Dermis blood vessel endothelial cell (primary cell): ENCODE data around the gene CHPF2. TPM values are rescaled to one million over a fixed set of nuclear protein-coding genes. Genes with fewer than 3 reads are reported as not detected.

Experiments
- total RNA-seq: library from RNA; depleted of rRNA; stranded (reverse); fragments of >200 nt; gene quantifications from 2 replicates; pipeline ENCODE4 v1.2.3, GENCODE V29; 2014

The CHPF2 gene
- total RNA-seq, 1 donor from 2014 or later: 49.9 TPM

Other genes starting within 250 kb of the CHPF2 start
- gene NOS3, start 241.5 kb upstream of the CHPF2 start, total RNA-seq: 33.4 and 103 TPM in 2 replicates
- gene ATG9B, start 208.0 kb upstream of the CHPF2 start, total RNA-seq: 0.28 TPM in 1 of 2 replicates, not detected in the other
- gene ABCB8, start 204.0 kb upstream of the CHPF2 start, total RNA-seq: 20.4 and 38.2 TPM in 2 replicates
- 0.42 TPM in 1 of 2 replicates, not detected in the other for gene ASIC3, start 184.0 kb upstream of the CHPF2 start, total RNA-seq
- 14.1 and 17.6 TPM in 2 replicates for gene CDK5, start 174.6 kb upstream of the CHPF2 start, total RNA-seq
- 93.6 and 113 TPM in 2 replicates for gene SLC4A2, start 172.9 kb upstream of the CHPF2 start, total RNA-seq
- 67.0 and 69.6 TPM in 2 replicates for gene FASTK, start 151.7 kb upstream of the CHPF2 start, total RNA-seq
- 28.4 and 35.6 TPM in 2 replicates for gene TMUB1, start 149.0 kb upstream of the CHPF2 start, total RNA-seq
- gene AGAP3, start 146.0 kb upstream of the CHPF2 start, total RNA-seq: 94.9 and 142 TPM in 2 replicates
- gene GBX1, start 64.8 kb upstream of the CHPF2 start, total RNA-seq: not detected in 2 replicates
- not detected in 2 replicates for gene ASB10, start 45.2 kb upstream of the CHPF2 start, total RNA-seq
- gene H2BK1, start 22.0 kb upstream of the CHPF2 start, total RNA-seq: not detected in 2 replicates
- gene ABCF2, start 5.3 kb upstream of the CHPF2 start, total RNA-seq: 74.6 and 76.2 TPM in 2 replicates
- gene SMARCD3, start 16.2 kb downstream of the CHPF2 start, total RNA-seq: 0.85 and 2.0 TPM in 2 replicates
- gene NUB1, start 109.3 kb downstream of the CHPF2 start, total RNA-seq: 45.4 and 54.2 TPM in 2 replicates
- not detected in 2 replicates for gene WDR86, start 177.6 kb downstream of the CHPF2 start, total RNA-seq
- not detected in 2 replicates for gene CRYGN, start 207.7 kb downstream of the CHPF2 start, total RNA-seq